Measurements from ENCODE around the gene UBE2G2.

UBE2G2 gene

GRCh38 chr21:44802396-44803153 lies 955 bp upstream of the UBE2G2 start (continued):
- TF ChIP-seq PATZ1 (CRISPR knock-in tag; IDR thresholded peaks at IDR 0.05; ENCODE audit: borderline replicate concordance) (no peak), TOX (CRISPR knock-in tag; IDR thresholded peaks at IDR 0.05; ENCODE audit: borderline replicate concordance) (no peak), ZNF70 (CRISPR knock-in tag; IDR thresholded peaks at IDR 0.05) (no peak)

GRCh38 chr21:44800971-44801467 lies 601 bp downstream of the UBE2G2 start:
- TF ChIP-seq POU6F1 (CRISPR knock-in tag; IDR thresholded peaks at IDR 0.05; ENCODE audit: borderline replicate concordance, low read depth) (no peak), ARNTL (CRISPR knock-in tag; IDR thresholded peaks at IDR 0.05; ENCODE audit: borderline replicate concordance, low read depth) (no peak), ESRRG (CRISPR knock-in tag; IDR thresholded peaks at IDR 0.05) (no peak), ZFP30 (CRISPR knock-in tag; IDR thresholded peaks at IDR 0.05) (no peak), CSDC2 (CRISPR knock-in tag; IDR thresholded peaks at IDR 0.05) (no peak), TCF4 (CRISPR knock-in tag; IDR thresholded peaks at IDR 0.05; ENCODE audit: borderline replicate concordance) (no peak), GLIS3 (CRISPR knock-in tag; IDR thresholded peaks at IDR 0.05) (no peak), BACH2 (CRISPR knock-in tag; IDR thresholded peaks at IDR 0.05; ENCODE audit: borderline replicate concordance) (no peak), PPARA (CRISPR knock-in tag; IDR thresholded peaks at IDR 0.05; ENCODE audit: borderline replicate concordance) (no peak), PATZ1 (CRISPR knock-in tag; IDR thresholded peaks at IDR 0.05; ENCODE audit: borderline replicate concordance) (no peak), TSHZ2 (CRISPR knock-in tag; IDR thresholded peaks at IDR 0.05) (no peak), CSRNP3 (CRISPR knock-in tag; IDR thresholded peaks at IDR 0.05) (no peak), ZC3H10 (CRISPR knock-in tag; IDR thresholded peaks at IDR 0.05) (no peak), ZNF565 (CRISPR knock-in tag; conservative IDR thresholded peaks at IDR 0.05; ENCODE audit: low read depth) (no peak)
- peak; percentile 61 for ATAC-seq

GRCh38 chr21:44800103-44800502 lies 1.5 kb downstream of the UBE2G2 start:
- TF ChIP-seq PATZ1 (CRISPR knock-in tag; IDR thresholded peaks at IDR 0.05; ENCODE audit: borderline replicate concordance): no peak
- TF ChIP-seq ISL1 (CRISPR knock-in tag; IDR thresholded peaks at IDR 0.05): no peak
- TF ChIP-seq PPARA (CRISPR knock-in tag; IDR thresholded peaks at IDR 0.05; ENCODE audit: borderline replicate concordance): no peak
- no peak for TF ChIP-seq ZNF565 (CRISPR knock-in tag; conservative IDR thresholded peaks at IDR 0.05; ENCODE audit: low read depth)
- TF ChIP-seq CSDC2 (CRISPR knock-in tag; IDR thresholded peaks at IDR 0.05): no peak
- no peak for TF ChIP-seq TOX (CRISPR knock-in tag; IDR thresholded peaks at IDR 0.05; ENCODE audit: borderline replicate concordance)
- TF ChIP-seq ESRRG (CRISPR knock-in tag; IDR thresholded peaks at IDR 0.05): no peak
- ATAC-seq: peak; percentile 41; the same call in 2 of the 3 replicates

Data from SK-N-SH treated with all-trans-retinoic acid at 6 μM for 48 hours (cell line).